Cardiac muscle cell (in vitro differentiated cells and primary cell): ENCODE results near the gene RPS15. TPM values are rescaled to one million over a fixed set of nuclear protein-coding genes. Genes with fewer than 3 reads are reported as not detected.

Experiments used
- DNase-seq, 2 donors: peaks; one replicate each; pipeline versions ENCODE4 v3.0.0 to v3.0.0-alpha.2; 2010 to 2017; ENCODE audit warnings: low read depth in 1 of 2, low spot score in 1 of 2
- H3K27ac ChIP-seq: fragments of 200-600 bp; sonication (generic); 2 replicates; pipeline ENCODE4 v1.5.1; 2016
- H3K27me3 ChIP-seq: fragments of 200-600 bp; sonication (generic); 2 replicates; pipeline ENCODE4 v1.6.0; 2016; ENCODE audit warnings: control low read depth
- H3K36me3 ChIP-seq: fragments of 200-600 bp; sonication (generic); 2 replicates; pipeline ENCODE4 v1.5.1; 2016; ENCODE audit warnings: control low read depth
- H3K4me1 ChIP-seq: fragments of 200-600 bp; sonication (generic); 2 replicates; pipeline ENCODE4 v1.8.1; 2017; ENCODE audit warnings: low read depth, mild to moderate bottlenecking, mixed run types
- H3K4me3 ChIP-seq: fragments of 200-600 bp; sonication (generic); 2 replicates; pipeline ENCODE4 v1.5.1; 2016; ENCODE audit warnings: mild to moderate bottlenecking
- H3K9me3 ChIP-seq: fragments of 200-600 bp; sonication (generic); 2 replicates; pipeline ENCODE4 v1.5.1; 2017; ENCODE audit warnings: low read depth, mild to moderate bottlenecking, control low read depth
- polyA plus RNA-seq: library from polyadenylated mRNA; unstranded; fragments of >200 nt; fragmentation: Nextera tagmentation; extraction: Ambion mirVana; gene quantifications from 2 replicates; pipeline ENCODE4 v1.2.1, GENCODE V29; 2016
- total RNA-seq: library from RNA; depleted of rRNA; stranded (reverse); fragments of >200 nt; gene quantifications from 2 replicates; pipeline ENCODE4 v1.2.3, GENCODE V29; 2016
- TF ChIP-seq, protein P1 (sequence below): IDR thresholded peaks from 2 replicates; pipeline ENCODE4 v1.5.1; 2012; ENCODE audit warnings: low read depth, mild to moderate bottlenecking, low read length

The RPS15 gene
- total and polyA plus RNA-seq, 2 experiments from 2014 or later, result 1,129 to 6,817 TPM

DNA sequence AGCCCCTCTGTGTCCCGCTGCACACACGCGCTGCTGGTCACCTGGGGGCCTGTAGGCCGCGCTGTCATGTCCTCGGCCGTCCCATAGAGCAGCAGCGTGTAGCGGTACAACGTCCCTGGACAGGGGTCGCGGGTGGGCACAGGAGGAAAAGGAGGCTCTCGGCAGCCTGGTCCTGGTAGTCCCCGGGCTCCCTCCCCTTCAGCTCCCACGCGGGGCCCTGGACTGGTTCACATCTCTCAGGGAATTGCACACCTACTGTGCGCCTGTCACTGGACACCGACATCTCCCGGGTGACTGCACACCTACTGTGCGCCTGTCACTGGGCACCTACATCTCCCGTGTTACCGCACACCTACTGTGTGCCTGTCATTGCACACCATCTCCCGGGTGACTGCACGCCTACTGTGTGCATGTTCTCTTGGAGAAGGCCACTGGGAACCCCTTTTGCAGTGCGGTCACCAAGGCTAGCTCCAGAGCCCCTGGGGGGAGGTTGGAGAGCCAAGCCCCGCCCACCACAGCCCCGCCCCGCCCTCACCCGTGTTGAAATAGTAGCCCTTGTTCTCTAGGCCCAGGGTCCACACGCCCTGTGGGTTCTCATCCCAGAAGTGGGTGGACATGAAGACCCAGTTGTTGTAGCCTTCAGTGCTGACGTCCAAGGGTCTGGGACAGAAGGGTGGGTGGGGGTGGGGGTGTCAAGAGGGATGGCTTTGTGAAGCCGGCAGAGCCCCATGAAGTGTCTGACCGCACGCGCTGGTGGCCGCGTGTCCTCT is 44.4 kb downstream of the RPS15 start:
- no peaks in the 10 kb centered on the region for H3K36me3 ChIP-seq
- H3K27ac ChIP-seq, result no peak overlapping the region
- peaks cover 5% of the 10 kb centered on the region for H3K4me1 ChIP-seq
- no peaks in the 10 kb centered on the region for H3K9me3 ChIP-seq
- H3K27me3 ChIP-seq, result no peaks in the 10 kb centered on the region
- TF ChIP-seq, protein P1, sequence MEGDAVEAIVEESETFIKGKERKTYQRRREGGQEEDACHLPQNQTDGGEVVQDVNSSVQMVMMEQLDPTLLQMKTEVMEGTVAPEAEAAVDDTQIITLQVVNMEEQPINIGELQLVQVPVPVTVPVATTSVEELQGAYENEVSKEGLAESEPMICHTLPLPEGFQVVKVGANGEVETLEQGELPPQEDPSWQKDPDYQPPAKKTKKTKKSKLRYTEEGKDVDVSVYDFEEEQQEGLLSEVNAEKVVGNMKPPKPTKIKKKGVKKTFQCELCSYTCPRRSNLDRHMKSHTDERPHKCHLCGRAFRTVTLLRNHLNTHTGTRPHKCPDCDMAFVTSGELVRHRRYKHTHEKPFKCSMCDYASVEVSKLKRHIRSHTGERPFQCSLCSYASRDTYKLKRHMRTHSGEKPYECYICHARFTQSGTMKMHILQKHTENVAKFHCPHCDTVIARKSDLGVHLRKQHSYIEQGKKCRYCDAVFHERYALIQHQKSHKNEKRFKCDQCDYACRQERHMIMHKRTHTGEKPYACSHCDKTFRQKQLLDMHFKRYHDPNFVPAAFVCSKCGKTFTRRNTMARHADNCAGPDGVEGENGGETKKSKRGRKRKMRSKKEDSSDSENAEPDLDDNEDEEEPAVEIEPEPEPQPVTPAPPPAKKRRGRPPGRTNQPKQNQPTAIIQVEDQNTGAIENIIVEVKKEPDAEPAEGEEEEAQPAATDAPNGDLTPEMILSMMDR, result no peak
- H3K4me3 ChIP-seq, result no peak overlapping the region
- no peak for DNase-seq

DNA sequence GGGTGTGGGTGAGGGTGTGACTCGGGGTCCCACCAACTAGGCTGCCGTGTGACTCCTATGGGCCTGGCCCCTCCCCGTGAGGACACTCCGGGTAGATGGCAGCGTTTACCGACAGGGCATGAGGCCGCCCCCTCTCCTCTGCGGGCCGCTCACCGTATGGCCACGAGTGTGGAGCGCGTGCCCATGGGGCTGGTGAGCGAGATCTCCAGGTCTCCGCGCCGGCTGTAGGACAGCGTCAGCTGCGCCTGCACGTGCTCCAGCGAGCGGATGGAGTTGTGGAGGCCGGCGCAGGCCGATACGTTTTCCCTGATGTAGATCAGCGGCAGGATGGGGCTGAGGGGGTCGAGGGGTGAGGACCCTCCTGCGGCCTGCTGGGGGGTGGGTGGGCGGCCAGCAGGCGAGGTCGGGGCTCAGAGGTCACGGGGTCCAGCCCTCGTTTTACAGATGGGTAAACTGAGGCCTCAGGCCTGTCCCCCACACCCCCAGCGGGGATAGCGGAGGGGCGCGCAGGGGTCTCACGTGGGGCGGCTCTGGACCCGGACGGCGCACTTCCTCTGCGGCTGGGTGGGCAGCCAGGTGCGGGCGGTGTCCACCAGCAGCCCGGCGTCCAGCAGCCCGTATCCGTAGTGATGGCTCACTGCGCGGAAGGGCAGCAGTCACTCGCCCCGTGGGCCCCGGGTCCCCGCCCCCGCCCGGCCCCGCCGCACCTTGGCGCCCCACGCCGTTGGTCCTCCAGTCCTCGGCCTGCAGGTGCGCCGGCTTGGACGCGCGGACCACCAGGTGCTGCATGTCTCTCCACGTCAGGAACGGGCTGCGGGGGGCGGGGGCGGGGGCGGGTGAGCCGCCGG is 45.2 kb downstream of the RPS15 start:
- no peak overlapping the region for H3K4me3 ChIP-seq
- H3K27ac ChIP-seq, result no peak overlapping the region
- H3K36me3 ChIP-seq, result no peaks in the 10 kb centered on the region
- DNase-seq, result no peak
- H3K27me3 ChIP-seq, result no peaks in the 10 kb centered on the region
- peaks cover 5% of the 10 kb centered on the region for H3K4me1 ChIP-seq
- H3K9me3 ChIP-seq, result no peaks in the 10 kb centered on the region
- TF ChIP-seq, protein P1, result no peak

DNA sequence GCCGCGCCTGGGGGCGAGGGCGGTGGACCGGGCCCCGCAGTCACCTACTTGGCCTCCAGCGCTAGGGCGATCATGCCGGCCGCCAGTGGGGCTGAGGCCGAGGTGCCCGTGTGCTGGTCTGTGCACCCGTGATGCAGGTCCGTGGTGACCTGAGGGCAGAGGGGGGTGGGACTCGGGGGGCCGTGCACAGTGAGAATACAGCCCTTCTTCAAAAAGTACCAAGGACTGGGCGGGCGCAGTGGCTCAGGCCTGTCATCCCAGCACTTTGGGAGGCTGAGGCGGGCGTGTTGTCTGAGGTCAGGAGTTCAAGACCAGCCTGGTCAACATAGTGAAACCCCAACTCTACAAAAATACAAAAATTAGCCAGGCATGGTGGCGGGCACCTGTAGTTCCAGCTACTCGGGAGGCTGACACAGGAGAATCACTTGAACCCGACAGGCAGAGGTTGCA is 45.8 kb downstream of the RPS15 start:
- TF ChIP-seq, protein P1, result no peak
- Histone ChIP-seq H3K27me3 (no peaks in the 10 kb centered on the region), H3K9me3 (no peaks in the 10 kb centered on the region), H3K27ac (no peak overlapping the region), H3K4me3 (no peak overlapping the region), H3K4me1 (peaks cover 5% of the 10 kb centered on the region), H3K36me3 (no peaks in the 10 kb centered on the region)
- no peak for DNase-seq

DNA sequence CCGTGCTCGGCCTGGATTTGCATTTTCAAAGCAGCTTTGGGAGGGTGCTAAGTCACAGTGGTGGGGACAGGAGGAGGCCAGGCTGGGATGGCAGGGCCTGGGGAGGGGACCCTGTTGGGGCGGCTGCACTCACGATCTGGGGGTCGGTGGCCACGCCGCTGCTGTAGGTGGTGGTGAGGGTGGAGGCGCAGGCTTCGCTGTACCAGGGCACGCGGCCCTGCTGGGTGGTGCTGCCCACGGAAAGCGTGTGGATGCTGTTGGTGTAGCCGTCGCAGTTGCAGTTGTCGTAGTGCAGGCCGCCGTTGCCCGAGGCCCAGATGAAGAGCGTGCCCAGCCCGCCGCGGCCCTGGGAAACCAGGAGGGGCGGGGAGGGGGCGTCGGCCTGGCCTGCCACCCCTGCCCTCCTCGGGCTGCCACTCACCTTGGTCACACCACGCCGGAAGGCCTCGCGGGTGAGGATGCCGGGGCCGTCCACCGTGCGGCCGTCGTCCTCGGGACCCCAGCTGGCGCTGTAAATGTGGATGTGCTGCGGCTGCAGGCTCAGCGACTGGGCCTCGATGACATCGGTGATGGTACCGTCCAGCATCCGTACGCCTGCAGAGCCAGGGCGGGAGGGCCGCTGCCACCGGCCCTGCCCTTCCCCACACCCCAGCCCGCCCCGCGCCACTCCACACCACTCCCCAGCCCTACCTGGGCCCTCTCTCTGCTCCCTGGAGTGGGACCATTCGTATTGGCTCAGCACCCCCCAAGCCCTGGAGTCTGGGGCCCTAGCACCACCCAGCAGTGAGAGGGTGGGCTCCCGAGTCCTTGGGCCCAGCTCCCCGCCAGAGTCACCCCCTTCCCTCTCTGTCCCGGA is 48.8 kb downstream of the RPS15 start:
- Histone ChIP-seq H3K36me3 (no peaks in the 10 kb centered on the region), H3K27me3 (no peaks in the 10 kb centered on the region), H3K4me1 (no peaks in the 10 kb centered on the region), H3K4me3 (no peak overlapping the region), H3K9me3 (no peaks in the 10 kb centered on the region), H3K27ac (no peak overlapping the region)
- TF ChIP-seq, protein P1, result no peak
- no peak for DNase-seq

DNA sequence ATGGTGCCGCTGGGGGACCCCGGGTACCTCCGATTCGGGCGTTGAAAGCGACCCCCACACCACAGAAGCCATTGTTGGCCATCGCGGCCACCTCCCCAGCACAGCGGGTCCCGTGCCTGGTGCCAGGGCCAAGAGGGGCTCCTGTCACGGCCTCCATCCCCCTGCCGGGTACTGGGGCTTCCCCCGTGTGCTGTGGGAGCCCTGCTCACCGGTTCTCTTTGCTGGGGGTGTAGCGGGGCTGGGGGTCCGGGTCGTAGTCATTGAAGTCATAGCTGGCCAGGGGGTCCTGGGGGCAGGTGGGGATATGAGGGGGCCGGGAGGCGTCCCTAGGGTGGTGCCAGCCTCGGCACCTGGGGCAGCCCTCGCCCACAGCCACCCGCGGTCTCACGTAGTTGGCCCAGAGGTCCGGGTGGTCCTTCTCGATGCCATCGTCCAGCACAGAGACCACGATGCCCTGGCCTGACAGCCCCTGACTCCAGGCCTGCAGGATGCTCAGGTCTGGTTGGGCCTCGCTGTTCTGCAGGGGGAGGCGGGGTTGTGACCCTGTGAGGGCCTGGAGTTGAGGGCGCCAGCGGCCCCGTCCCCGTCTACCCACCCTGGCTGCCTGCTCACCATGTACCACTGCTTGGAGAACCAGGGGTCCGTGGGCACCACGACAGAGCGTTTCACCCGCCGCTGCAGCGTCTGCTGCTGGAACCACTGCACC is 49.5 kb downstream of the RPS15 start:
- Histone ChIP-seq H3K4me3 (no peak overlapping the region), H3K9me3 (no peaks in the 10 kb centered on the region), H3K27ac (no peak overlapping the region), H3K36me3 (no peaks in the 10 kb centered on the region), H3K27me3 (no peaks in the 10 kb centered on the region), H3K4me1 (peaks cover 5% of the 10 kb centered on the region)
- no peak for DNase-seq
- TF ChIP-seq, protein P1, result no peak
